Measurements from ENCODE around the gene TCERG1L.

DNA sequence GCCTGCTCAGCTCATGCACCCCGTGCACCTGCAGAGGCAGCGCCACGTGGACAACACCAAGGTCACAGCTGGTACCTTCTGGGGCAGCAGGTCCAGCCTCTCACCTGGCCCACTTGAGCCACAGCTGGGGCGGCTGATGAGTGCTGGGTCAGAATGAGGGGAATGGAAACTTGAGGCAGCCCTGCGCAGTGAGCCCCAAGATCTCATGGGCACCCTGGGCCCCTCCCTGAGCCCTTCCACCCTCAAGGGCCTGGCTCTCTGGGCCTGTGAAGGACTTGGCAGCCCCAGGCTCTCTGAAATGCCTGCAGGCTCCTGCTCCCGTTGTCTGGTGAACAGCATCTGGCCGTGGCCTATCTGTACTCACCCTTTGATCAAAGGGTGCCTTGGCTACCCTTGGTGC is 112.7 kb downstream of the TCERG1L start:
- TF ChIP-seq EZH2phosphoT487 (IDR thresholded peaks at IDR 0.05; ENCODE audit: insufficient read depth, low read depth): no peak
- TF ChIP-seq EZH2 (IDR thresholded peaks at IDR 0.05; ENCODE audit: insufficient read depth, poor library complexity, severe bottlenecking): no peak
